ENCODE measurements around the gene PADI4.
"Not testable (repeated sequence)": the region's sequence is repeated elsewhere in the genome, so short reads cannot be mapped to it uniquely, and the experiment has no call there.

PADI4 gene

DNA sequence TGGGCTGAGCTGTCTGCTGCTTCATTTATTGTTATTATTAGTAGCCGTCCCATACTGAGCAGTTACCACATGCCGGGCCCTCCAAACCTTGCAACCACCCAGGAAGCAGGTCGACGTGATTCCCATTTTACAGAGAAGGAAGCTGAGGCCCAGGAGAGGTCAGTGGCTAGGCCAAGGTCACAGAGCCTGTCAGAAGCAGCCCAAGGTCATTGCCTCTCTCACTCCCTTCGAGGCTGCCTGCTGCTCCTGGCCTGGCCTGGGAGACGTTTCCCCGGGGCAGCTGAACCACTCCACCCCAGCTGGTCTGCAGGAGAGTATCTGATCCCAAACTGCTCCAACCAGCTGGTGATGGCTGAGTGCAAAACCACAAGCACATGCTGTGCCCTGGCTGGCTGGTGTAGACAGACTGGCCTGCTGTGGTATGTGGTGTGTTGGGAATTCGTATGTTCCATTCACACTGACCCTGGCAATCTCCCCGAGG, 6.5 kb downstream of the PADI4 start:
- no peak for DNase-seq

DNA sequence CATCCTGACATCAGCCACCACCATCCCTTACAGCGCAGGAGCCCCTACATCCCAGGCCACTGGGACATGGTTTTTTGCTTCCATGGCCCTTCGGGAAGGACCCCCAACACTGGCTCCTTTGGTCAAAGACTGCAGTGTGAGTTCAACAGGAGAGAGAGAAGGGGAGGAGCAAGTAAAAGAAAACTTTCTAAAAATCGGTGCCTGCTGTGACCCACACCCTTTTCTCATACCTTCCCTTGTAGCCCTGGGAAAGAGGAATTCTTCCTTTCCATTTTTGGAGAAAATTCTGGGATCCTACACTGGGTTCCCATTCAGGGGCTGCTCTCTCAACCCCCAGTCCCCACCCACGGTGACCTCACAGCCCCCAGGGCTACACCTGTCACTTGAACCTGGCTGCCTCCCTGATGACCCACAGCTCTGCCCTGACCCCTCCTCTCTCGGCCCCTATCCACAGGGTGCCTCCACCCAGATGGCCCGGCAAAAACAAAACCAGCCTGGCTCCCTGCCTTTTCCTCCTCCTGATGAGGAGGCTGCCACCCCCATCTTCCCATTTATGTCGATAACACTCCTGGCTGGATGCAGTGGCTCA, 7.6 kb downstream of the PADI4 start:
- no peak for DNase-seq

DNA sequence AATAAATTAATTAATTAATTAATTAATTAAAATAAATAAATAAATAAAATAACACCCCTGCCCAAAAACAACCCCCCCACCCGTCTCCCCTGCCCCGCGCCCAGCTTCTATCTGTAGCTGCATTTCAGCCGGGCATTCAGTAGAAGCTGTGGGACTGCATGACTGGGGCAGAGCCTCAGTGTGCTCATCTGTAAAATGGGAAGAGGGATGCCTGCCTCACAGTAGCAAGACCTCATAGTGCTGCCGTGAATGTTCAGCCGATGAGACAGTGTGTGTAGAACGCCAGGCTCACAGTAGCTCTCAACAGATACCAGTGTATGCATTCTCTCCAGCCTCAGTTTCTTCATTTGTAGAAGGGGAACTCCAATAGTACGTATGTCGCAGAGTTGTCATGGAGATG, 8.7 kb downstream of the PADI4 start:
- DNase-seq: no peak

DNA sequence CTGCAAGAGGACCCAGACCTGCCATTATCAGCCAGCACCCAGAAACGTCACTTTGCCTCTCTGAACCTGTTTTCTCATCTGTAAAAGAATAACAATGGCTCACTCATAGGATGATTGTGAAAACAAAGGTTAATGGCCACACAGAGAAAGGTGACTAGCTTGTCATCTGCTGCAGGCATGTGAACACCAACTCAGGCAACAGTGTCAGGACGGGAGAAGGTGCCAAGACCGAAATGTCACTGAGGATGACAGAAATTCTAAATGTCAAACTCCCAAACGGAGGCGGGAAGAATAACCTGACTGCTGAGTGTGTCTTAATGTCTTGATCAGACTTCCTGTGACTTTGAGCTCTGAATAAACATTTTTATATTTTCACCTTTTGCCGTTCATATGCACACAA, 10.3 kb downstream of the PADI4 start:
- DNase-seq: no peak

DNA sequence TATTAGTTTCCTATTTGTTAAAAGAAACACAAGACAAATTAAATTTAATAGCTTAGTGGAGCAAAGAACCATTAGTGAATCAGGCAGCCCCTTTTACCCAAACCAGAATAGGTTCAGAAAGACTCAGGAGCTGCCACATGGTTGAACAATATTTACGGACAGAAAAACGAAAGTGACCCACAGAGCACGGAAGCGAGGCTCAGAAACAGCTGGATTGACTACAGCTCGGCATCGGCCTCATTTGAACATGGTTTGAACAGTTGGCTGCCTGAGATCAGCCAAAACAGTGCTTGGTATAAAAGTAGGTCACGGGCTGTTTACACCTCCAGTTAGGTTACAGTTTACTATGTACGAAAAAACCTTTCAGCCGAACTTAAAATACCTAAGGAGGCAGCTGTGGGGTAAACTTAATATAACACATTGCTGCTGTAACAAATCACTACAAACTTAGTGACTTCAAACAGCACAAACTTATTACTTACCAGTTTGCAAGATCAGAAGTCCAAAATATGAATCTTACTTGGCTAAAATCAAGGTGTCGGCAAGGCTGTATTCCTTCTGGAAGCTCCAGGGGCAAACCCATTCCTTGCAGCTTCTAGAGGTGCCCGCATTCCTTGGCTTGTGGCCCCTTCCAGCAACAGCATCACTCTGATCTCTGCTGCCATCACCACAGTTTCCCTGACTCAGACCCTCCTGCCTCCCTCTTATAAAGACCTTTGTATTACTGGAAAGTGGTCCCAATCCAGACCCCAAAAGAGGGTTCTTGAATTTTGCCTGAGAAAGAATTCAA, 11.8 kb downstream of the PADI4 start:
- DNase-seq: no peak

DNA sequence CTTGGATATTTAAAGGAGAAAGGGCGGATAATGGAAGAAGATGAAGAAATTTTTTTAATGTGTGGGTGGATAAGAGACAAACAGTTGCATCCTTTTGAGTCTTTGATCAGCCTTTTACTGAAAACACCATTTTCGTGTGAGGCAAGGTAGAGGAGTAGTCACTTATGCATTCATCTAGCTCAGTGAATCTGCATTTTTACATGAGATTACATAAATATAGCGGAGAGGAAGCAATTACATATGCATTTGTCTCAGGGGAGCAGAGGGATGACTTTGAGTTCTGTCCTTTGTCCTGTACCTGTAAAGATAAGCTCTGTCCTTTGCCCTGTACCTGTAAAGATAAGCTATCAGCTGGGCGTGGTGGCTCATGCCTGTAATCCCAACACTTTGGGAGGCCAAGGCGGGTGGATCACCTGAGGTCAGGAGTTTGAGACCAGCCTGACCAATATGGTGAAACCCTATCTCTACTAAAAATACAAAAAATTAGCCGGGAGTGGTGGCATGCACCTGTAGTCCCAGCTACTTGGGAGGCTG, 13.9 kb downstream of the PADI4 start:
- not testable (repeated sequence) for DNase-seq

DNA sequence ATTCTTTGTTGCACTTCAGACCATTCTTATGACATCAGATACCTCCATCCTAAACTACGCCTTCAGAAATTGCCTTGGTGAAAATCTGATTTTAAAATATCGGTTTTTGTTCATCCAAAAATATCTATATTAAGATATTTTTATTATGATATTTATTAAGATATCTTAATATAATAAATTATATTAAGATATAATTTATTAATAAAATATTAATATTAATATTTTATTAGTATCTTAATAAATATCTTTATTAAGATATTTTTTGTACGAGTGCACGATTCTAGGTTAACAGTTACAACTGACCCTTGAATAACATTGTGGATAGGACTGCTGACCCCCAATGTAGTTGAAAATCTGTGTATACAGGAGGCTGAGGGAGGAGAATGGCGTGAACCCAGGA, 20.9 kb downstream of the PADI4 start:
- DNase-seq: no peak

DNA sequence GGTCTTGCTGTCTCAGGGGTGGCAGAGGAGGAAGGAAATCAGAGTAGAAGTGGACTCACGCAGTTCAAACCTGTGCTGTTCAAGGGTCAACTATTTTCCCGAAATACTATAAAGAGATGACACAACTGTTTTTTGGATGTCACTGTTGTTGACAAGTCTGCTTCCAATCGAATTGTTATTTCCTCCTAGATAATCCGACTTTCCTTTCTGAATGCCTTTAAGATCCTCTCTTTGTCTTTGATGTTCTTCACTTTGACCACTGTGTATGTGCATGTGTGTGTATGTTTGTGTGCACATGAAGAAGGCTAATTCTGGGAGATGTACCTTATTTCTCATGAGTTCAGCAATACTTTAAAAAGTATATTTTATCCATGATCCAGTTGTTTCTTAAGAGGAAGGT, 21.6 kb downstream of the PADI4 start:
- no peak for DNase-seq

DNA sequence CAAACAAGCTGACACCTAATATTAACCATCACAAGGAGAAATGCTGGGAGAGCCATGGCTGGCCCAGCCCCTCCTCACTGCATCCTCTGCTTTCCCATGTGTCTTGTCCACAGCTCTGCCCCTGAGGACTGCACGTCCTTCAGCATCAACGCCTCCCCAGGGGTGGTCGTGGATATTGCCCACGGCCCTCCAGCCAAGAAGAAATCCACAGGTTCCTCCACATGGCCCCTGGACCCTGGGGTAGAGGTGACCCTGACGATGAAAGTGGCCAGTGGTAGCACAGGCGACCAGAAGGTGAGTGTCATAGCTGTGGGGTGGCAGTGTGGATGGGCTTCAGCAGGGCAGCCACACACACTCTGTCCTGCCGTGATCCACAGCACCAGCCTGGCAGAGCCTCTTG, 22.9 kb downstream of the PADI4 start:
- no peak for DNase-seq

DNA sequence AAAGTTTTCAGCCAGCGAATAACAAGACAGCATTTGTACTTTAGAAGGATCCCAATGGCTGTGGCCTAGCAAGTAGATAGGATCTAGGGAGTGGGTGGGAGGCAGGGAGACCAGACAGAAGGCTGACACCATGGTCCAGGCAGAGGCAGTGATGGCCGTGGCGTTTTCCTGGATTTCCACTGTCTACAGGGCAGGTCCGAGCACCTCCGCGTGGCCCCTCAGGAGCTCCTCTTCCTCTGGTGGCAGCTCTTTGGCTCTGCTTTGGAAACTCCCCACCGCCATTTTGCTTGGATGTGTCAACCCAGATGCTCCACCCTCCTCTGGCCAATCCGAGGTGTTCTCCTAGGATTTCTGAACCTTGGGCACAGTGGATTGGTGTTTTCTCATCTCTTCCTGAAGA, 25.1 kb downstream of the PADI4 start:
- DNase-seq: no peak

DNA sequence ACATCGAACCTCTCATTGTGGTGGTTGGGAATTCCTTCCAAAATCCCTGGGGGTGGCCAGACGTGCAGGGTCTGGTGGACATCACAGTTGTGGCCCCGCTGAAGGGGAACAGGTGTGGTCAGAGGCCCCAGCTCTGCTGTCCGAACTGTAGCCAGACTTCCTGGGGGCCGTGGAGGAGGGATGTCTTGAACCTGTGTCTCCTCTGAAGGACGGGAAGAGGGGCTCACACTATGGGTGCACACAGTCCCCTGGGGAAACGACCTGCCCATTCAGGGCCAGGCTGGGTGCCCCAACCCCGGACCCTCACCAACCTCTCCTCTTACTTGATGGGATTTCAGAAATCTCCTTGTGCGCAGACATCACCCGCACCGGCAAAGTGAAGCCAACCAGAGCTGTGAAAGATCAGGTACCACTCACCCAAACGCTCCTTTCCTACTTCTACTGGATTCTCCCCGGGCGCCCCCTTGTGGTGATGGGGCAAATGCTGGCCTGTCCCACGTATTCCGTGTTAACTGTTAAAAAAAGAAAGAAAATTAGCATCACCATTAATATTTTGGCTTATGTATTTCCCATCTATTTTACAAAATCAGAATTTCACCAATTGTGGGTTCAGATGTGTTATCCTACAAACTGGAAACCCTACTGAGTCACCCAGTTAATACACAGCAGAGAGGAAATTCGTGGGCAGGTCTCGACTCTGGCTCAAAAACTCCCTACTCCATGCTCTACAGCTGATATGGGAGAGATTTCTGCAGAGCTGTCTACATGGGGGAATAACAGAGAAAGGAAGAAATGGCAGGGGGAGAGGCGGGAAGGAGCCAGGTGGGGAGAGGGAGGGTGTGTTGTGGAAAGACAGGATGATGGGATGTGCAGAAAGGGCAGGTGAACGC, 28.1 kb downstream of the PADI4 start:
- DNase-seq: no peak

DNA sequence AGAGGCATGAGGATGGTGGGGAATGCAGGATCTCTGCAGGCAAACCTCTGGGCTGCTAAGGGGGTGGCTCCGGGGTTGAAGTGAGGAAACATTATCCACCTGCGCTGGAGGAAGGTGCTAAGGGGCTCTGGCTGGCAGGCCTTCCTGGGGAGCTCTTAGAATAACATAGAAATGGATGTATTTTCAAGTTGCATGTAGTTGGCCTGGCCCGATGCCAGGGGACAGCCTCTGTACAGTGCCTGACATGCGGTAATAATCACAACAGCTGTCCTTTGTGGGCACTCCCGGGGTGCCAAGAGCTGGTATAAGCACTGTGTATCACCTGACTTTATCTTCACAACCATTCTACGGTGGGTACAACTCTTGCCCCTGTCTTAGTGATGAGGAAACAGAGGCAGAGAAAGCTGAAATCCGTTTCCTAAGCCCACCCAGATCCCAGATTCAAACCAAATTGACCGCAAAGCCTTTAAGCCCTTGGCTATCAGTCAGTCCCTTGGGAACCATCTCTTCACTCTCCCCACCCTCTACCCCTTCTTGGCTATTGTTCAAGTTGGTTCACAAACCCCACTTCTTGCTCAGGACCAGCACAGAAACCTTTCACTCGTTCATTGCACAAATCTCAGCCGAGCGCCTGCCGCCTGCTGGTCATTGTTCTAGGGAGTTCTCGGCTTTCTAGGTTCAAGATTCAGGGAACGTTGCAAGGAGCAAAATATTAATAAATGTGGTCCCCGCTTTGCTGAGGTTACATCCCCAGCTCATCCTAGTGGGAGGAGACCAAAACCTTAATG, 30.9 kb downstream of the PADI4 start:
- no peak for DNase-seq

DNA sequence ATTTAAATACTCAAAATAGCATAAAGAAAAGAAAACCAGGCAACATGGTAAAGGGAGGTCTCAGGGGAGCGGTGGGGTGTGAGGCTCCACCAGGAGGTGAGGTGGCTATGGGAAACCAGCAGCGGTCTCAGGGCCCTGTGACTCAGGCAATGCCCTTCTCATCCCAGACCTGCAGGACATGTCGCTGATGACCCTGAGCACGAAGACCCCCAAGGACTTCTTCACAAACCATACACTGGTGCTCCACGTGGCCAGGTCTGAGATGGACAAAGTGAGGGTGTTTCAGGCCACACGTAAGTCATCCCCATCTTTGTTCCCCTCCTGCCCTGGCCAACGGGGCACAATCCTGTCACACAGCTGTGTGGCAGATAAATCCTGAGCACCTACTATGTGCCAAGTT, 31.5 kb downstream of the PADI4 start:
- DNase-seq: no peak

DNA sequence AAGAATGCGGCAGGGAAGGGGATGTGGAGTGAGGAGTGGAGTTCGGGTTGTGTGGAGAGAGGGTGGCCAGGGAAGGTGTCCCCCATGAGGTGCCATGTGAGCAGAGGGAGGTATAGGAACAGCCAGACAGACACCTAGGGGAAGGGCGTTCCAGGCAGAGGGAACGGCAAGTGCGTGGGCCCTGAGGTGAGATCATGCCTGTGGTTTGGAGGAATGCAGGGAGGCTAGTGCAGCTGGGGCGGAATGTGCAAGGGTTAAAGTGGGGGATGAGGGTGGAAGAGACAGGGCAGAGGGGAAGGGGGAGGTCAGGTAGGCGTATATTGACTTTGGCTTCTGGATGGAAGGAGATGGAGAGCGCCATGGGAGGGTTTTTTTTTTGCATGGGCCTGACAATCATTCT, 32.4 kb downstream of the PADI4 start:
- DNase-seq: no peak

DNA sequence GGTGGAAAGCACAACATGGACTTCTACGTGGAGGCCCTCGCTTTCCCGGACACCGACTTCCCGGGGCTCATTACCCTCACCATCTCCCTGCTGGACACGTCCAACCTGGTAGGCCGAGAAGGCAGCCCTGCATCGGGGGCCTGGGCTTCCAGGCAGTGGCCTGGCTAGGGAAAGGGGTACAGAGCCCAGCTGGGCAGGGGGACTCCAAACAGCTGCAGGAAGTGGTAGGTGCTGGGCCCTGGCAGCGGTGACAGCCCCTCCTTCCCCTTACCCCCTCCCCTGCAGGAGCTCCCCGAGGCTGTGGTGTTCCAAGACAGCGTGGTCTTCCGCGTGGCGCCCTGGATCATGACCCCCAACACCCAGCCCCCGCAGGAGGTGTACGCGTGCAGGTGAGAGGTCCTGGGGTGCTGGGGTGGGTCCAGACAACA, 34.0 kb downstream of the PADI4 start:
- no peak for DNase-seq

DNA sequence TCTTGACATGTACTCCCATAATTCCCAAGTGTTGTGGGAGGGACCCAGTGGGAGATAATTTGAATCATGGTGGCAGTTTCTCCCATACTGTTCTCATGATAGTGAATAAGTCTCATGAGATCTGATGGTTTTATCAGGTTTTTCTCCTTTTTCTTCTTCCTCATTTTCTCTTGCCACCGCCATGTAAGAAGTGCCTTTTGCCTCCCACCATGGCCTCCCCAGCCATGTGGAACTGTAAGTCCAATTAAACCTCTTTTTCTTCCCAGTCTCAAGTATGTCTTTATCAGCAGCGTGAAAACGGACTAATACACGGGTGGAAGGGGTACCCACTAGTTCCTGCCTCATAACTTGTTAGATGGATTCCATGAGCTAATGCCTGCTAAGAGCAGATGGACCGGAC, 37.5 kb downstream of the PADI4 start:
- not testable (repeated sequence) for DNase-seq

DNA sequence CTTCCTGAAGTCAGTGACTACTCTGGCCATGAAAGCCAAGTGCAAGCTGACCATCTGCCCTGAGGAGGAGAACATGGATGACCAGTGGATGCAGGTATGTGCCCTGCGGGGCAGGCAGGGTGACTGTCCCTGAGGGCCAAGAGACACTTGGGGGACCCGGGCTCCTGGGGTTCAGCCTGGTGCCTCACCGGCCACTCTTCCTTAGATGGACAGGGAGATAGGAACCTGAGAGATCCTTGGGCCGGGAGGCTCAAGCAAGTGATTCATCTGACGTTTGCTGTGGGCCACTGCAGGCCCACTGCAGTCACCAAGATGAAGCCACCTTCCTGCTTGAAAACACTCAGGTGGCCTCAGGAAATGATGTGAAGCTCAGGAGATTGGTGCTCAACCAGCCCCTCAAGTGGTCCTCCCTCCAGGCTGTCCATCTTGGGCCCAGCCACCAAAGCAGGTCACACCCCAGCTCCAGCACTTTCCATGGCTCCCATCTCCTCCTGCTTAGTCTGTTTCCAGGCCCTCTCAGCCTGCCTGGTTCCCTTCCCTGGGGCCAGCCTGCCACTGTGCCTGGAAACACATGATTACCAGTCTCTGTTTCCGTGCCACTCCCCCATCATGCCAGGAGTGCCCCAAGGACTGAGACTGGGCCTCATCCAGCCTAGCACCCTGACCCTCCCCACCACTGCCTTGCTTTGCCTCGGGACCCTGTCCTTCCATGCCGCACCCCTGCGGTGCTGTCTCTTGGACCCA, 38.2 kb downstream of the PADI4 start:
- no peak for DNase-seq

DNA sequence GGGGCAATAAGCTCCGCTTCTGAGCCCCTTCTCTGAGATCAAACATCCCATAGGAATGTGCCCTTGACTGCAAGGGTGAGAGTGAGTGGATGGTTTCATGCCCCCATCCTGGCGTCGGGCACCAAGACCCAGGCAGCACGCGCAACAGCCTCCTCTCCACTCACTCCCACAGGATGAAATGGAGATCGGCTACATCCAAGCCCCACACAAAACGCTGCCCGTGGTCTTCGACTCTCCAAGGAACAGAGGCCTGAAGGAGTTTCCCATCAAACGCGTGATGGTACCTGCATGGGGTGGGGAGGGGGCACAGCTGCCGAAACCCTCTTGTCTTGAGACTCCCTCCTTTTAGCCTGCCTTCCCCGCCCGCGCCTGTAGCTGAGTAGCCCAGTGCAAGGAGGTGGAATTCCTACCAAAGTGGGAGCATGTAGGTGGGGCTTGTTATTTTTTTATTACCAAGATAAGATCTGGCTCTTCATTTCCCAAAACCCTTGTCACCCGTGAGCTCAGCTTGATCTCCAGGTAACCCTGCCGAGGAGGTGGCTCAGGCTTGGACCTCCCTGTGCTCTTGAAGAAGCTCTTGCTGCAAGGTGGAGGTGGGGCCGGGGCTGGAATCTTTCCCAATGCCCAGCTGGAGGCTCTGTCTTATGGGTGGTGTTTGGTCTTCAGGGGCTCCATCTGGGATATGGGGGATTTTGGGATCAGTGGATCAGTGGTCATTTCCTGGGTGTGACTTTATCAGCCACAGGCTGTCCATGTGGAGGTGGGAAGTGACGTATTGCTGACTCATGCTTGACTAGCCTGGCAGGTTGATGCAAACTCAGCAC, 40.0 kb downstream of the PADI4 start:
- DNase-seq: no peak

DNA sequence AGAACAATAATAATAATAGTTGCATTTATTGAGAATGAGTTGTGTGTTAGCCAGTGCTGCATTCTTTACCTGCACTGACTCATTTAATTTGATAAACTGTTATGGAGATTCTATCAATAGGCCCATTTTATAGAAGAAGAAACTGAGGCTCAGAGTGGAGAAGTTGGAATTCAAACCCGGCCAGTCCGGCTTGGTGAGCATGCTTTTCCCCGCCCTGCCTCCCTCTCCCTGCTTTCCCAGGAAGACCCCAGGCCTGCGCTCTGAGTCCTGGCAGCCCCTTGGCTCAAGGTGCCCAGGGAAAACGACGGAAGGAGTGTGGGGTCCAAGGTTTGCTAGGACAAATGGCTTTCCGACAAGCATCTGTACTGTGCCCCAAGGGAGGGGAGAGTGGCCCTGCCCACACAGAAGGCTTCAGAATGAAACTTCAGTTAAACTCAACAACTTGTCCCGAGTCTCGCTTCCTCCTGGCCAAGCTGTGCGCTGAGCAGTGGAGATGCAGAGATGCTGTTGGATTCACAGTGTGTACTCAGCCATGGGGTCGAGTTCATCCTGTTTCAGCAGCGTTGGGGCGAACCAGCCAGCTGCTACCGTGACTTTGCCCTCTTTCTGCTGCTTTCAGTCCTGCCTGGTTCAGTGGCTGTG, 40.7 kb downstream of the PADI4 start:
- DNase-seq: no peak

DNA sequence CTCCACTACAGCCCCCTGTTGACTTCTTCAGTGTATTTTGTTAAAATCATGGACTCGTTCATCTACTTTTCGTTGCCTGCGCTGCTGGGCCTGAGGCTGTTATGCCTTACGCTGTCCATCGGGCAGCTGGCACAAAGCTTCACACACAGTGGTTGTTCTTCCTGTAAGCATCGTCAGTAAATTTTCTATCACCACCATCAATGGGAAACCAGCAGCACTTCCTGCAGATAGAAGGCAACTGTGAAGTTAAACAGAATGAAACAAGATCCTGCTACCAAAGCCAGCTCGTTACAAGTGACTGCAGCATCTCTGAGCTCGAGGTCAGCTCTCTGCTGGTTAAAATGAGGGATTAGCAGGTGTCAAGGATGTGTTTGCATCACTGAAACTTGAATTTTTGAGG, 42.1 kb downstream of the PADI4 start:
- DNase-seq: no peak

All from T1000 (cell line).